Calu3 (cell line): ENCODE measurements around the gene MAML3. TPM values are rescaled to one million over a fixed set of nuclear protein-coding genes. Genes with fewer than 3 reads are reported as not detected.

Source experiments
- BruUV-seq: library from RNA; stranded (reverse); fragments of 400-500 nt; replicated peaks from 2 replicates; lab custom pipeline; 2021; lab: Mats Ljungman, UMichigan
- CTCF ChIA-PET: fragments of 300-600 bp; sonication (Branson Sonifier 250); formaldehyde crosslinking; loops from one replicate; lab custom pipeline; 2022; ENCODE audit warnings: antibody characterized with exemption; lab: Charles Lee
- DNase-seq: peaks from one replicate; pipeline ENCODE4 v3.0.0; 2022
- H3K27ac Mint-ChIP-seq: one replicate; pipeline ENCODE4 v1.8.0; 2022; ENCODE audit warnings: mixed read lengths; ENCODE audit not compliant: unreplicated experiment
- H3K27me3 Mint-ChIP-seq: one replicate; pipeline ENCODE4 v1.8.0; 2022; ENCODE audit warnings: mixed read lengths; ENCODE audit not compliant: unreplicated experiment
- H3K36me3 Mint-ChIP-seq: one replicate; pipeline ENCODE4 v1.8.0; 2022; ENCODE audit warnings: mild to moderate bottlenecking, moderate library complexity, mixed read lengths; ENCODE audit not compliant: insufficient read depth, unreplicated experiment
- H3K4me1 Mint-ChIP-seq: one replicate; pipeline ENCODE4 v1.8.0; 2022; ENCODE audit warnings: mild to moderate bottlenecking, low read depth, mixed read lengths; ENCODE audit not compliant: unreplicated experiment
- H3K4me3 Mint-ChIP-seq: one replicate; pipeline ENCODE4 v1.8.0; 2022; ENCODE audit warnings: mild to moderate bottlenecking, low read depth, moderate library complexity, mixed read lengths; ENCODE audit not compliant: unreplicated experiment
- H3K9me3 Mint-ChIP-seq: one replicate; pipeline ENCODE4 v1.8.0; 2022; ENCODE audit warnings: low read depth, mixed read lengths; ENCODE audit not compliant: unreplicated experiment
- intact Hi-C: fragments of 100-400 bp; cut with micrococcal nuclease; formaldehyde crosslinking; loops from one replicate; pipeline ENCODE4 v1.10.0; 2022; ENCODE audit not compliant: unreplicated experiment
- total RNA-seq: library from RNA; stranded (reverse); gene quantifications from 2 replicates; pipeline ENCODE4 v1.2.3, GENCODE V29; 2022
- TF ChIP-seq, protein P1 (sequence below): fragments of 200-600 bp; IDR thresholded peaks from one replicate; pipeline ENCODE4 v1.8.0; 2022; ENCODE audit warnings: antibody characterized with exemption; ENCODE audit not compliant: unreplicated experiment

The MAML3 gene
- total RNA-seq, 1 experiment from 2014 or later = 4.0 TPM

DNA sequence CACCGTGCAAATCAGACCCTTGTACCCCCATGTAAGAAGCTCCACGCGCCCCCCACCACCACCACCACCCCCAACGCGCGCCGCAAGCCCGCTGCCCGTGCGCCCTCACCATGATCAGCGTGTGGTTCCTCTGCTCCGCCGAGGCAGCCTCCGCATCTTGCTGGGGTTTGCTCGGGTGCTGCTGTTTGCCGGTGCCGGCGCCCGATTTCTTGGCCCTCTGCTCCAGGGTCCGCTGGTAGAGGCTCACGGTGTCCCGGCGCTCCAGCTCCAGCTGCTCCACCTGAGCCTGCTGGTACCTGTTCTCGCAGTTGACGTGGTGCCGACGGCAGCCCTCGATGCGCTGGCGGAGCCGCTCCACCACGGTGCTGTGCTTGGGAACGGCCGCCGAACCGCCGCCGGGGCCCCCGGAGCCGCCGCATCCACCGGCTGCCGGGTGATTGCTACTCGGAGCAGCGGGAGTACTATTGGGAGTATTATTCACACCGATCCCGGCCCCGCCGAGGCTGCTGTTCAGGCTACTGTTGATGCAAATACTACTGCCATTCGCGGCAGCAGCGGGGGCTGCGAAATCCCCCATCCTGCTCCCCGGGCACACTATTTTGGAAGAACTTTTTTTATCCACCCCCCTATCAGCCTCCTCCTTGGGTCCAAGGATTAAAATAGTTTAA is 1.1 kb downstream of the MAML3 start:
- CTCF ChIA-PET = interaction anchor here (1.0 to 2.5 kb wide), 2 partner anchors 103 to 133 kb away, joined by 3 to 7 read pairs; no protein-coding TSS in a partner anchor
- H3K4me1 Mint-ChIP-seq = peaks cover 5% of the 10 kb centered on the region
- no peaks in the 10 kb centered on the region for H3K9me3 Mint-ChIP-seq
- peak; percentile 39 for DNase-seq
- intact Hi-C loops = loop anchor here (1.0 to 10.0 kb wide), 3 partner anchors 56 to 172 kb away; no protein-coding TSS in a partner anchor
- no peaks in the 10 kb centered on the region for H3K27me3 Mint-ChIP-seq
- peaks cover 47% of the 10 kb centered on the region for H3K36me3 Mint-ChIP-seq
- peak overlapping the region; percentile 73 for H3K27ac Mint-ChIP-seq
- TF ChIP-seq, protein P1, sequence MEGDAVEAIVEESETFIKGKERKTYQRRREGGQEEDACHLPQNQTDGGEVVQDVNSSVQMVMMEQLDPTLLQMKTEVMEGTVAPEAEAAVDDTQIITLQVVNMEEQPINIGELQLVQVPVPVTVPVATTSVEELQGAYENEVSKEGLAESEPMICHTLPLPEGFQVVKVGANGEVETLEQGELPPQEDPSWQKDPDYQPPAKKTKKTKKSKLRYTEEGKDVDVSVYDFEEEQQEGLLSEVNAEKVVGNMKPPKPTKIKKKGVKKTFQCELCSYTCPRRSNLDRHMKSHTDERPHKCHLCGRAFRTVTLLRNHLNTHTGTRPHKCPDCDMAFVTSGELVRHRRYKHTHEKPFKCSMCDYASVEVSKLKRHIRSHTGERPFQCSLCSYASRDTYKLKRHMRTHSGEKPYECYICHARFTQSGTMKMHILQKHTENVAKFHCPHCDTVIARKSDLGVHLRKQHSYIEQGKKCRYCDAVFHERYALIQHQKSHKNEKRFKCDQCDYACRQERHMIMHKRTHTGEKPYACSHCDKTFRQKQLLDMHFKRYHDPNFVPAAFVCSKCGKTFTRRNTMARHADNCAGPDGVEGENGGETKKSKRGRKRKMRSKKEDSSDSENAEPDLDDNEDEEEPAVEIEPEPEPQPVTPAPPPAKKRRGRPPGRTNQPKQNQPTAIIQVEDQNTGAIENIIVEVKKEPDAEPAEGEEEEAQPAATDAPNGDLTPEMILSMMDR = no peak
- H3K4me3 Mint-ChIP-seq = peak overlapping the region; percentile 90
- BruUV-seq = no TSS peak

DNA sequence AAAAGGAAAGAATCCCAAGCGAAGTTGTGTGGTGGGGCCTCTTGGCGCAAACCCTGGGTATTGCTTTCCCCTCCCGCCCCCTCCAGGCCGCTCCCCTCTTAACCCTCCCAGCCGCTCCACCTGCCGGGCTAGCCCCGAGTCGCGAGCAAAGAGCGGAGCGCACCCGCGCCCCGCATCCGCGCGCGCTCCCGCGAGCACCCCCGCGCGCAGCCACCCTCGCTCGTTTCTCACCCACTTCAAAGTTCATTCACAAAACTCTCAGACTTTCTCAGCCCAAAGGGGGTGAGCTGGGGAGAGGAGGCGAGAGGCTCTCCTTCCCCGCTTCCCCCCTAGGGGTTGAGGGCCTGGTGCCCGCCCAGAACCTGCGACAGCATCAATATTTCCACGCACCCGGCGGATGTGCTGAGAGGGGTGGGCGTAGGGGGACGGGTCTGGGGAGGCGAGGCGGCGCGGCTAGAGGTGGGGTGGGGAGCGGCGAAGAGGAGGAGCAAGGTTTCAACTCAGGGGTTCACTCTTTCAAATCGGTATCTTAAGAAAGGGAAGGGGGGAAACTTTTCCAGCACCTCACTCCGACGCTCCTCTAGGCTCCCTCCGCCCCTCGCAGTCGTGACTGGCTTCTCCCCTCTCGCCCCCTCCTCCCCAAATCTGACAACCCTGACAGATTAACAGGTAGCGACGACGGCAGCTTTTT is 1.8 kb downstream of the MAML3 start:
- peaks cover 8% of the 10 kb centered on the region for H3K4me1 Mint-ChIP-seq
- TF ChIP-seq, protein P1 = no peak
- intact Hi-C loops = loop anchor here (1.0 to 10.0 kb wide), 3 partner anchors 55 to 173 kb away; no protein-coding TSS in a partner anchor
- DNase-seq = peak; percentile 81
- BruUV-seq = TSS peak; percentile 34
- H3K27me3 Mint-ChIP-seq = no peaks in the 10 kb centered on the region
- peaks cover 47% of the 10 kb centered on the region for H3K36me3 Mint-ChIP-seq
- peak overlapping the region; percentile 73 for H3K27ac Mint-ChIP-seq
- CTCF ChIA-PET = interaction anchor here (1.0 to 2.5 kb wide), 2 partner anchors 103 to 132 kb away, joined by 3 to 7 read pairs; no protein-coding TSS in a partner anchor
- H3K4me3 Mint-ChIP-seq = peak overlapping the region; percentile 90
- H3K9me3 Mint-ChIP-seq = no peaks in the 10 kb centered on the region

DNA sequence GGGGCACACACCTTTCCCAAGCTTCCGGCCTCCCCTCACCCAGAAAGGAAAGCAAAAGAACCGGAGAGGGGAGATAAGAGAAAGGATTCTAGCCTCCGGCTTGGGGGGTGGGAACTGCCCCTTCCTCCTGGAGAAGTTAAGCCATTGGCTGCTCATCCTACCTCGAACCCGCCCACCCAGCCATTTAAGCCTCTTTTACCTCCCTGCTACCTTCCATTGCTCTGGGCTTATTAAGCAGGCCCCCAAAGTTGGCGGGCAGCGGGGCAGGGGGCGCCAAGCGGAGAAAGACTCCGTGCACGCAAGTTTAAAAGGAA is 2.3 kb downstream of the MAML3 start:
- BruUV-seq = no TSS peak
- no peaks in the 10 kb centered on the region for H3K27me3 Mint-ChIP-seq
- peak overlapping the region; percentile 73 for H3K27ac Mint-ChIP-seq
- peak overlapping the region; percentile 90 for H3K4me3 Mint-ChIP-seq
- H3K9me3 Mint-ChIP-seq = no peaks in the 10 kb centered on the region
- TF ChIP-seq, protein P1 = no peak
- H3K36me3 Mint-ChIP-seq = peaks cover 47% of the 10 kb centered on the region
- DNase-seq = peak; percentile 78
- intact Hi-C loops = loop anchor here (1.0 to 10.0 kb wide), 4 partner anchors 54 to 173 kb away; no protein-coding TSS in a partner anchor
- peaks cover 8% of the 10 kb centered on the region for H3K4me1 Mint-ChIP-seq
- CTCF ChIA-PET = interaction anchor here (1.0 to 2.0 kb wide), 3 partner anchors 10 to 132 kb away, joined by 3 to 10 read pairs (median 5); no protein-coding TSS in a partner anchor

DNA sequence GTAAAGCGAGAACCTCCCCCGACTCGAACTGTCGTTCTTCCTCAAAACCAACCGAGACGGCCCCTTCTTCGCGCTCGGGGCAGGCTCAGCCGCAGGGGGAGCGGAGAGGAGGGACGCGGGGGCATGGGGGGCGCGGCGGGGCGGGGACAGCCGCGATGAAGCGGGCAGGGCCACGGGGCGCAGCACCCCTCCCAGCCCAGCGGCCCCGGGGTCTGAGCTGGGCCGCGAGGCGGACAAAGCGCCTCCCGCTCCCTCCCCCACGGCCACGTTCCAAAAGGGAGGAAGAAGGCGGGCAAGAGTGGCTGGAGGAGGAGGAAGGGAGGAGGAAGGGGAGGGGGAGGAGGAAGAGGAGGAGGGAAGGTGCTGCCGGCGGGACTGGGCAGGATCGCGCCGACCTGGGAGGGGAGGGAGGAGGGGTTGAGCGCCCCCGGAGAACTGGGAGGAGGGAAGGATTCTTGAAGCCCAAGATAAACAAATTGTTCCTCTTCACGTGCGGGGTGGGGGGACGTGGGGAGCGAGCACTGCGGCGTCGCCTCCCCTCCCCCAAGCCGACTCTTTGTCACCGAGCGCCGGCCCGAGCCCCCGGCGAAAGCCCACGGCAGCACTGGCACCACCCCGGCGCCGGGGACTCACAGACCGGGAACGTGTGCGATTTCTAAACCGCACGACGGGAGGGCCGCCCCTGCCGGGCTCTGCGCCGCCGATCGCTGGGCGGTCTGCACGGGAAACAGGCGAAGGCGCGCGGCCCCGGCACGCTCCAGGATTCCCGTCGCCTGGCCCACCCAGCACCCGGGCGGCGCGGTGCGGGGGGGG is 2.9 kb downstream of the MAML3 start:
- Mint-ChIP-seq H3K27me3 (no peaks in the 10 kb centered on the region), H3K4me3 (peak overlapping the region; percentile 90), H3K27ac (peak overlapping the region; percentile 73), H3K9me3 (no peaks in the 10 kb centered on the region), H3K4me1 (peaks cover 8% of the 10 kb centered on the region), H3K36me3 (peaks cover 47% of the 10 kb centered on the region)
- DNase-seq = peak; percentile 83
- CTCF ChIA-PET = interaction anchor here (0.6 to 2.0 kb wide), 10 partner anchors 10 to 1952 kb away, joined by 3 to 10 read pairs (median 5); no protein-coding TSS in a partner anchor
- no TSS peak for BruUV-seq
- intact Hi-C loops = loop anchor here (2.0 to 10.0 kb wide), 3 partner anchors 54 to 174 kb away; no protein-coding TSS in a partner anchor
- TF ChIP-seq, protein P1 = no peak
